Mucosa of gallbladder (tissue), 1 donor: Measurements from ENCODE around the gene DHRS9. TPM values are rescaled to one million over a fixed set of nuclear protein-coding genes. Genes with fewer than 3 reads are reported as not detected.
"Not testable (repeated sequence)": the region's sequence is repeated elsewhere in the genome, so short reads cannot be mapped to it uniquely, and the experiment has no call there.

ENCODE experiments used
- DNase-seq: peaks from one replicate; pipeline ENCODE4 v3.0.0-alpha.2; 2020; ENCODE audit warnings: low spot score
- total RNA-seq: library from RNA; stranded (reverse); gene quantifications from one replicate; pipeline ENCODE4 v1.2.1, GENCODE V29; 2021
- donor health status: DM: no; HTN: no; CAD: no.

DHRS9 gene
- total RNA-seq, 1 donor from 2014 or later = 2.0 TPM

- no peak for DNase-seq
Measured at GRCh38 chr2:169095621-169096105, 26.3 kb downstream of the DHRS9 start.

DNA sequence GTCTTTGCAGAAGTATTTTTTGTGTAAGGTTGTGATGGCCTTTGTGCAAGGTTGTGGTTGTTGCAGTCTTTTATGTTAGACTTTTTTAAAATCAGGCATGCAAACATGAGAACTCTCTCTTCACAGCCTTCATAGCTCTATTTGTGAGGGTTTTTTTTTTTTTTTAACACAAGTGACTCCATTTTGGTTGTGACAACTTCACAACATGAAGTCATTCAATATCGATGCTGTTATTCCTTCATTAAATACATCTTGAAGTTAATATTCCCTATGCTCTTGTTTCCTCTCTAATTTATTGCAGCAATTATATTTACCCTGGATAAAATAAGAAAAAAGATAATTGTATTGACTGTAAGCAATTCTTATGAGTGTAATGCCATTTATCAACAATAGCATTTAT, 35.5 kb downstream of the DHRS9 start:
- no peak for DNase-seq

DNA sequence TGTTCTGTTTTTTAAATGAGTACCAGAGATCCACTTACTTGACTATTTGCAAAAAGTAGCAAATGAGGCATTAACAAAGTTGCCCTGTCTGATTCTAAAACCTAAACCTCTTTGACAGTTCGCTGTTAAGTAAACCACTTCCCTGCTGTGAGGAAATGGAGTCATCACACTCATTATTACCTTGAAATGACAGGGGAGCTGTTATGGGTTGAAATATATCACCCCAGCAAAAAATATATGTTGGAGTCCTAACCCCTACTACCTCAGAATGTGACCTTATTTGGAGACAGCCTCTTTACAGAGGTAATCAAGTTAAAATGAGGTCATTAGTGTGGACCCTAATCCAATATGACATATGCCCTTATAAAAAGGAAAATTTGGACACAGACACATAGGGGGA, 36.1 kb downstream of the DHRS9 start:
- DNase-seq = no peak

- no peak for DNase-seq
Measured at GRCh38 chr2:169106134-169106533, 36.8 kb downstream of the DHRS9 start.

DNA sequence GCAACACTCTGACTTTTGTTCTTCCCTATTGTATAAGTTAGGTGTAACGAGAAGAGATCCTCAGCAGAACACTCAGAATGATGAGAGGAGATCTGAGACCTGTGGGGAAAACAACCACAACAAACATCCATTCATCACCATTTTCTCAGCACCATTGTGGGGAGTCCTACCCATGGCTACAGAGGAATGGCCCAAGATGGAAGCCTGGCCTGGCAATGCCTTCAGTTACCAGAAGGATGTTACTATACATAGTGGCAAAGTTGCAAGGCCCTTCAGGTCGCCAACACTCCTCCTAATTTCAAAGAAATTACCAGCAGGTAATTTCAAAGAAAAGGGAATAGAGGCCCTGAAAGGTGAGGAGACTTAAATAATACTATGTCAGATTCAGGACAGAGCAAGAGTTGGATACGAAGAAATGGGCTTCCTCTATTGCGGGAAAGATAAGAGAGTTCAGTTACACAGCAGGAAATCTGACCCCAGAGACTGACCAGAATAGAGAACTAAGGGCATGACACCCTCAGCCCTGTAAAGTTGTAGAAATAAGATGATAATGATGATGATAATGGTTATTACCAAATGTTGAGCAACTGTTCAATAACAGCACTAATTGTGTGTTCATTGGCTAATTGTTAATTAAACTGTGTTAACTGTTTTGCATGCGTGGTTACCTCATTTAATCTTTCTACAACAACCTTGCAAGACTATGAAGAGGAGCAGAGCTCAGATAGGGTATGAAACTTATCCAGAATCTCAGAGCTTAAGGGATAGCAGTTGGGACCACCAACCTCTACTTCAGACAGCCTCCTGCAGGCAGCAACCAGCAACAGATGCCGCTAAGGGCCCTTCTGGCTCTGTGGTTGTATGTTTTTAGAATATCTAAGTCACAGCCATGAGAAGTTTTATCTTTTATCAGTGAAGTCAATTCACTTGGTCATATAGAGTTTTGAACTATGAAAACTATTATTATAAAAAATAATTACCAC, 37.5 kb downstream of the DHRS9 start:
- no peak for DNase-seq

DNA sequence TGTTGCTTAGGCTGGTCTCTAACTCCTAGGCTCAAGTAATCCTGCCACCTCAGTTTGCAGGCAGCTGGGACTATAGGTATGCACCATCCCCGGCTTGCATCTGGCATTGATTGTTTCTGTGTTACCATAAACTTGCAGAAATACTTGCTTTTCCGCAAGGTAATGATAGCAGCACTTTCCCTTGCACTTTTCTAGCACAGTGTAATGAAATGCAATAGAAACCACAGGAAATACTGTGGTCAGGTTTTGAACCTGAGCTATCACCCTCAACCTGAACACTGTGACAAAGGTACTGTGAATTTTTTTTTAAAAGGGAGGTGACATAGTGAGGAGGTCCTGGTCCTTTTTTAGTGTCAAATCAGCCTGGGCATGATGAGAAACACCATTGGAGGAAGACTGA, 38.3 kb downstream of the DHRS9 start:
- no peak for DNase-seq

DNA sequence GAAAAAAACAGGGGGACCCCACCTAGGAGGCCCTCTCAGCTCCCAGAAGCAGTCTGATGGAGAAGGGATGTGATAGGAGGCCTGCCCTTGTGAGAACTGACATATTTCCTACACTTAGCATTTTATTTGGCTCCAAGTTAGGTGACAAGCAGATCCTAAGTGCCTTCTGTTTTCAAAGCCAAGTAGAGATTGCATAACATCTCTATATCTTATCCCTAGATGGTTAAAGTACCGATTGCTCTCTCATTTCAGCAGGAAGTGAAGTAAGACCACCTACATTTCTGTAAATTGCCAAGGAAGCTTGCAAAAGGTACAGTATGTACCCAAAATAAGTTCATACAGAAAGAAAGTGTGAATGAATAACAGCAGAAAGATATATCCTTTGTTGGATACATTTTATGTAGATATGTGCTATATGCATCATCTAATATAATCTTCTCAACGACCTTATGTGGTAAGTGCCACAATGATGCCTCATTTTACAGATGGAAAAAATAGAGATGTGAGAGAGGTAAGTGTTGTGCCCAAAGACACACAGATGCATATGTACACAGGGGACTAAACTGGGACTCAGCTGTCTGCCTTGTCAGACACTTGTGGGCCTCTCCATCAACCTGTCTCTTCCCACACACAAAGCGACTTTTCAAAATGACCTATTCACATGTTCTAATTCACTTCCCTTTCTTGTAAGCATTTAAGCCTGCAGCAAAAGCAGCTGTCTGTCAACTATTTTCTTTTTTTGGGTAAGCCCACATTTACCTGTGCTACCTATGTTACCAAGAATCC, 38.9 kb downstream of the DHRS9 start:
- DNase-seq = no peak

- DNase-seq = peak; percentile 76
Measured at GRCh38 chr2:169109502-169110409, 40.4 kb downstream of the DHRS9 start.

DNA sequence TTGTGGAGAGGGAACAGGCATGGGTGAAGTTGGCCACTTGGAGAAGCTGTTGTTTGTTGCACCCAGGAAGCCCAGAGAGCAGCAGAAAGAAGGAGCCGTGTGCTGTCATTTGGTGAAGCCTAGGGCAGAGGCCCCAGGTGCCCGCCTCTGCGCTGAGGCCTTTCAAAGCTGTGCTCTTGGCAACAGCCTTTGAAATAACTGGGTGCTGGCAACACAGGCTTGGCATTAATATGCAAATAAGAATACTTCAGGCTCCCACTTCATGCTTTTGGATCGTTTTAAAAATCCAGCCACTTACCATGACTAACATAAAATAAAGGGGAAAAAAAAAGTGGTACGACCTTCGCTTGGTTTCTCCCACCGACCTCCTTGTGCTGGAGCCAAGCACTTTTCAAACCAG, 41.1 kb downstream of the DHRS9 start:
- DNase-seq = no peak

GRCh38 chr2:169110916-169111315, 41.6 kb downstream of the DHRS9 start:
- no peak for DNase-seq

GRCh38 chr2:169112841-169113240, 43.5 kb downstream of the DHRS9 start:
- DNase-seq = no peak

DNA sequence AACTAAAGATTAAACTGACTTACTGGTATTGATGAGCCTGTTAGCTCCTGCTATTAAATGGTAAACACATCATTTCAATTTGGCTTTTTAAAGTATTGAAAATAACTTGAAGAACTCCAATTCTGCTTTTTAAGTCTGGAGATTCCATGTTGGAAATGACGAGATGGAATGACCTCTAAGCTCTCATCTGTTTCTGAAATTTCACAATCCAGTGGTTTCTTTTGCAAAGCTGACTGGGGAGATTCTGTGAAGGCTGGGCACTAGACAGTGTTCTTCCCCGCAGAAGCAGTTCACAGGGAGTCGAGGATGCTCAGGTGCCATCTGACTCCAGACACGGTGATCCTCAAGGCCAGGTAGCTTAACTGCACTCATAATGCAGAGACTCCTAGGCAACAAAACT, 44.7 kb downstream of the DHRS9 start:
- no peak for DNase-seq

GRCh38 chr2:169116327-169116726, 47.0 kb downstream of the DHRS9 start:
- no peak for DNase-seq

DNA sequence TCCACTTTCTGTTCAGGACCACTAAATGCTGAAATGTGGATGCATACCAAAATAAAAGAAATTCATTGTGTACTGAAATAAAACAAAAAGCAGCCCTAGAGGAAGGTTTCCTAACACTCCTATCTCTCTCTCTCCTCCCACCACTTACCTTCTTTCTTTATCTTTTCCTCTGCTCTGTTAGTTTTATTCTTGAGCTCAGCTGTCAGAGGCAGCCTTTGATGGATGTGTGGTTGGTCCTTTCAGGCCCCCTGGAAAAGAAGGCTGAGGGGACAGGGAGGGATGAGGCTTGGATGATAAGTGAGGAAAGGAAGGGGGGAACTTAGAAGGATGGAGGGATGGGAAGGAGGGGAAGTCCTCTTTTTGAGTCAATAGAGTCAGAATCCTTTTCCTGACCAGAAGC, 47.6 kb downstream of the DHRS9 start:
- no peak for DNase-seq

DNA sequence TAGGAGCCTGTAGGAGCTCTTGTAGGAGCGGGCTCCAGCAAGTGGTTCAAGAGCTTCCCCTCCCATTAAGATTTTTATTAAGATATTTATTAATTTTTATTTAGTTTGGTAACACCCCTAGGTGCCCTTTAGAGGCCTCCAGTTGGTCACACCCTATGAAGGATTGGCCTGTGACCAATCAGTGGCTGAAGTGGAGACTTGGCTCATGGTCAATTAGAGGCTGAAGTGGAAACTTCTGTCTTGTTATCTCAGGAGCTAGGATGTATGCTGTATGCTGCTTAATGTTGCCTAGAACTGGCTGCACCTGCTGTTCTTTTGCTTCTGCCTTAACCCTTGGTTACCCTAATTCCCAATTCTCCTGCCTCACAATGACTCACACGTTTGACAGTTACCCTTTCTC, 48.7 kb downstream of the DHRS9 start:
- no peak for DNase-seq

DNA sequence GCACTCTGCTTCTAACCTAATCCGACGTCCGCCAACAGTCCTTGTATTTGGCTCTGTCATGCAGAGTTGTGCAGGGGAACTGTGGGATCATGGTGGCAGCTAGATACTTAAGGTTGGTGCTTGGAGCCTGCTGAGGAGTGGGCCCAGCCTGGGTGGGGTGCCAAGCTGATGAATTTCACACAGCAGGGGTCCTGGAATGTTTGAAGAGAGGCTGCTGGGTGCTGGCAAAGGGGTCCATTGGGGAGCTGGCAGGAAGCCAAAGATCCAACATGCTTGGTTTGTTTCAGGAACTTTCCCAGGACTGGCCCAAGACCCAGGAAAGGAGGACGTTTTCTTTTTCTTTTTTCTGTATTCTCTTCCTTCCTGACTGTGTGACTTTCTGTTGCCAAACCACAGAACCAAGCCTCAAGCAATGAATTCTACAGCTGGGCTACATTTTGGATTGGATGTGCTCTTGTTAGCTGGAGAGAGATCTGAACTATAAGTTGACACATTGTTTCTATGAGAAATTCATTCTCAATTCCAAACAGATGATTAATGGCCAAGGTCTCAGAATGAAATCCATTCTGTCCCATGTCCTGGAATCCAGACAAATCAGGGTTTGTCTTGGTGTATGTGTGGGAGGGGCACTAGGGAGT, 49.9 kb downstream of the DHRS9 start:
- DNase-seq = no peak

- no peak for DNase-seq
Measured at GRCh38 chr2:169119851-169120250, 50.5 kb downstream of the DHRS9 start.

DNA sequence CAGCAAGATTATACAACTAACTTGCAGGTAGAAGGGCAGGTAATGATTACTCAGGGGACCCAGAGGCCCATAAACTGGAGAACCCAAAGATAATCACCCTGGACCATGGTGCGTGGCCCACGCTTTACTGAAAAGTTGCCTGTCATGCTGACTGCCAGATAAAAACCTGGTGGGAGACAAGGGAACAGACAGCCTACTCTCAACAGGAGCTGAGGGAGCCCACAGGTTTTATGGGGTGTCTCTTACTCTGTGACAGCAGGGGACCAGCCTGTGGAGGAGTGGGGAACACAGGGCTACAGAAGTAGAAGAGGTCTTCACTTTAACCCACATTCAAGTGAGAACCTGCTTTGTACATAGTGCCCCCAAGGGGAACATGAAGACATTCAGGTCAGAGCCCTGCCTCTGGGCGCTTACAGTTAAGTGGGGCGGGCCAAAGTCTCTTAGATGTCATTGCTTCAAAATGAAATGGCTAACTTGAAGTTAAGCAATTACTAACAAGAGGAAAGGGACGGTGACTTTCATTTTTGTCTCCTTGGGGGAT, 60.4 kb downstream of the DHRS9 start:
- no peak for DNase-seq

GRCh38 chr2:169131587-169132512, 62.5 kb downstream of the DHRS9 start:
- no peak for DNase-seq

GRCh38 chr2:169134272-169134671, 64.9 kb downstream of the DHRS9 start:
- not testable (repeated sequence) for DNase-seq
